Esophagus muscularis mucosa (tissue), 4 donors: ENCODE results near the gene SIK2.

Source experiments
- EP300 ChIP-seq: sonication (generic); formaldehyde crosslinking; IDR thresholded peaks from one replicate; pipeline ENCODE4 v1.6.1; 2017; ENCODE audit warnings: antibody characterized with exemption
- POLR2A ChIP-seq: fragments of 450-650 bp; IDR thresholded peaks from one replicate; pipeline ENCODE4 v1.6.1; 2017; ENCODE audit warnings: antibody characterized with exemption, moderate library complexity, mild to moderate bottlenecking, low read depth
- POLR2AphosphoS5 ChIP-seq, 2 donors: sonication (generic); formaldehyde crosslinking; IDR thresholded peaks; one replicate each; pipeline ENCODE4 v1.6.1; 2017; ENCODE audit warnings: antibody characterized with exemption in 2 of 2
- TF ChIP-seq, protein P1 (sequence below), 3 experiments: fragments of 200-600 bp in 2 of 3; fragments of 450-650 bp in 1 of 3; sonication (generic) in 2 of 3; IDR thresholded peaks; one replicate each; pipeline ENCODE4 v1.5.1; 2017 to 2019; ENCODE audit warnings: antibody characterized with exemption in 3 of 3, mild to moderate bottlenecking in 2 of 3, moderate library complexity in 1 of 3

- TF ChIP-seq, protein P1, sequence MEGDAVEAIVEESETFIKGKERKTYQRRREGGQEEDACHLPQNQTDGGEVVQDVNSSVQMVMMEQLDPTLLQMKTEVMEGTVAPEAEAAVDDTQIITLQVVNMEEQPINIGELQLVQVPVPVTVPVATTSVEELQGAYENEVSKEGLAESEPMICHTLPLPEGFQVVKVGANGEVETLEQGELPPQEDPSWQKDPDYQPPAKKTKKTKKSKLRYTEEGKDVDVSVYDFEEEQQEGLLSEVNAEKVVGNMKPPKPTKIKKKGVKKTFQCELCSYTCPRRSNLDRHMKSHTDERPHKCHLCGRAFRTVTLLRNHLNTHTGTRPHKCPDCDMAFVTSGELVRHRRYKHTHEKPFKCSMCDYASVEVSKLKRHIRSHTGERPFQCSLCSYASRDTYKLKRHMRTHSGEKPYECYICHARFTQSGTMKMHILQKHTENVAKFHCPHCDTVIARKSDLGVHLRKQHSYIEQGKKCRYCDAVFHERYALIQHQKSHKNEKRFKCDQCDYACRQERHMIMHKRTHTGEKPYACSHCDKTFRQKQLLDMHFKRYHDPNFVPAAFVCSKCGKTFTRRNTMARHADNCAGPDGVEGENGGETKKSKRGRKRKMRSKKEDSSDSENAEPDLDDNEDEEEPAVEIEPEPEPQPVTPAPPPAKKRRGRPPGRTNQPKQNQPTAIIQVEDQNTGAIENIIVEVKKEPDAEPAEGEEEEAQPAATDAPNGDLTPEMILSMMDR (IDR thresholded peaks at IDR 0.05): no peak
- no peak for TF ChIP-seq EP300
- no peak for TF ChIP-seq POLR2AphosphoS5 (IDR thresholded peaks at IDR 0.05)
- TF ChIP-seq POLR2A: no peak
These were observed 95.7 kb downstream of the SIK2 start for GRCh38 chr11:111697933-111698371.
